GM23338 (cell line): Measurements from ENCODE around the gene PTMA. TPM values are rescaled to one million over a fixed set of nuclear protein-coding genes. Genes with fewer than 3 reads are reported as not detected.

Source experiments
- ATAC-seq: fragments of 200-7000 bp; cut with Tn5 transposase; 3 replicates; pipeline ENCODE4 v1.9.1; 2020
- DNase-seq: peaks from one replicate; pipeline ENCODE4 v3.0.0-alpha.2; 2015; ENCODE audit warnings: low spot score
- H2AFZ ChIP-seq: fragments of 200-600 bp; sonication (generic); 2 replicates; pipeline ENCODE4 v1.8.0; 2016; ENCODE audit warnings: antibody characterized with exemption, mild to moderate bottlenecking, moderate library complexity
- H3F3A ChIP-seq: fragments of 200-600 bp; sonication (generic); replicated peaks from 2 replicates; pipeline ENCODE4 v1.8.0; 2017; ENCODE audit warnings: antibody characterized with exemption, mixed run types, low read depth
- H3K27ac ChIP-seq: fragments of 200-600 bp; sonication (generic); 2 replicates; pipeline ENCODE4 v1.6.1; 2016; ENCODE audit warnings: low read depth
- H3K27me3 ChIP-seq: fragments of 200-600 bp; sonication (generic); 2 replicates; pipeline ENCODE4 v1.8.0; 2016; ENCODE audit warnings: mild to moderate bottlenecking, mixed run types, moderate library complexity; ENCODE audit not compliant: insufficient read depth
- H3K36me3 ChIP-seq: fragments of 200-600 bp; sonication (generic); 2 replicates; pipeline ENCODE4 v1.8.0; 2016; ENCODE audit warnings: mild to moderate bottlenecking; ENCODE audit not compliant: insufficient read depth
- H3K4me1 ChIP-seq: fragments of 200-600 bp; sonication (generic); 2 replicates; pipeline ENCODE4 v1.8.0; 2016; ENCODE audit warnings: mild to moderate bottlenecking, moderate library complexity; ENCODE audit not compliant: insufficient read depth
- H3K4me2 ChIP-seq: fragments of 200-600 bp; sonication (generic); 2 replicates; pipeline ENCODE4 v1.7.1; 2017; ENCODE audit warnings: mixed run types
- H3K4me3 ChIP-seq: fragments of 200-600 bp; sonication (generic); 2 replicates; pipeline ENCODE4 v1.6.1; 2016; ENCODE audit warnings: mixed run types
- H3K79me2 ChIP-seq: fragments of 200-600 bp; sonication (generic); replicated peaks from 2 replicates; pipeline ENCODE4 v1.8.0; 2017; ENCODE audit warnings: mild to moderate bottlenecking; ENCODE audit not compliant: insufficient read depth
- H3K9me2 ChIP-seq: fragments of 200-600 bp; sonication (generic); 2 replicates; pipeline ENCODE4 v1.8.0; 2017; ENCODE audit not compliant: insufficient read depth
- H4K20me1 ChIP-seq: fragments of 200-600 bp; sonication (generic); replicated peaks from 2 replicates; pipeline ENCODE4 v1.8.0; 2017; ENCODE audit warnings: mild to moderate bottlenecking; ENCODE audit not compliant: insufficient read depth
- H3K27ac Mint-ChIP-seq: 2 replicates; pipeline ENCODE4 v1.8.0; 2020; ENCODE audit warnings: inconsistent platforms, mild to moderate bottlenecking, moderate library complexity, mixed read lengths
- H3K27me3 Mint-ChIP-seq: 3 replicates; pipeline ENCODE4 v1.8.0; 2022; ENCODE audit warnings: low read depth, mild to moderate bottlenecking, moderate library complexity, mixed read lengths, inconsistent platforms; ENCODE audit not compliant: insufficient read depth, poor library complexity
- H3K36me3 Mint-ChIP-seq: 3 replicates; pipeline ENCODE4 v1.8.0; 2021; ENCODE audit warnings: low read depth, mild to moderate bottlenecking, inconsistent platforms, moderate library complexity, mixed read lengths
- H3K4me1 Mint-ChIP-seq: 3 replicates; pipeline ENCODE4 v1.8.0; 2020; ENCODE audit warnings: mild to moderate bottlenecking, inconsistent platforms, mixed read lengths
- H3K4me3 Mint-ChIP-seq: 3 replicates; pipeline ENCODE4 v1.8.0; 2021; ENCODE audit warnings: moderate library complexity, mild to moderate bottlenecking, inconsistent platforms, mixed read lengths
- H3K9me3 Mint-ChIP-seq: 3 replicates; pipeline ENCODE4 v1.8.0; 2020; ENCODE audit warnings: moderate library complexity, mild to moderate bottlenecking, inconsistent platforms, mixed read lengths
- CREB1 ChIP-seq: fragments of 250-450 bp; sonication (Bioruptor Pico); IDR thresholded peaks from 2 replicates; pipeline ENCODE4 v1.5.0; 2020; ENCODE audit warnings: low read depth, mild to moderate bottlenecking, moderate library complexity
- JUNB ChIP-seq: IDR thresholded peaks from one replicate; pipeline ENCODE4 v1.6.1; 2016; ENCODE audit warnings: antibody characterized with exemption; ENCODE audit not compliant: unreplicated experiment
- POLR2AphosphoS5 ChIP-seq: IDR thresholded peaks from 2 replicates; pipeline ENCODE4 v1.6.1; 2016; ENCODE audit warnings: antibody characterized with exemption, low read depth
- polyA plus RNA-seq: library from polyadenylated mRNA; unstranded; fragments of >200 nt; fragmentation: Nextera tagmentation; extraction: Ambion mirVana; gene quantifications from 2 replicates; pipeline ENCODE4 v1.2.1, GENCODE V29; 2016
- total RNA-seq: library from RNA; depleted of rRNA; stranded (reverse); fragments of >200 nt; shearing (Covaris generic); gene quantifications from 2 replicates; pipeline ENCODE4 v1.2.3, GENCODE V29; 2014
- TF ChIP-seq, protein P1 (sequence below): fragments of 250-450 bp; sonication (Bioruptor Pico); IDR thresholded peaks from 2 replicates; pipeline ENCODE4 v1.5.0; 2020; ENCODE audit warnings: mild to moderate bottlenecking, moderate library complexity
- TF ChIP-seq, protein P2 (sequence below), 2 experiments: fragments of 200-600 bp in 1 of 2; sonication (generic) in 1 of 2; conservative IDR thresholded peaks; 2 replicates each; pipeline versions ENCODE4 v1.5.1 to v1.6.1; 2016 to 2017; ENCODE audit warnings: antibody characterized with exemption in 2 of 2, low read depth in 2 of 2, mild to moderate bottlenecking in 2 of 2, moderate library complexity in 1 of 2

PTMA gene
- total and polyA plus RNA-seq, 2 experiments from 2014 or later, result 1,861 to 8,990 TPM

DNA sequence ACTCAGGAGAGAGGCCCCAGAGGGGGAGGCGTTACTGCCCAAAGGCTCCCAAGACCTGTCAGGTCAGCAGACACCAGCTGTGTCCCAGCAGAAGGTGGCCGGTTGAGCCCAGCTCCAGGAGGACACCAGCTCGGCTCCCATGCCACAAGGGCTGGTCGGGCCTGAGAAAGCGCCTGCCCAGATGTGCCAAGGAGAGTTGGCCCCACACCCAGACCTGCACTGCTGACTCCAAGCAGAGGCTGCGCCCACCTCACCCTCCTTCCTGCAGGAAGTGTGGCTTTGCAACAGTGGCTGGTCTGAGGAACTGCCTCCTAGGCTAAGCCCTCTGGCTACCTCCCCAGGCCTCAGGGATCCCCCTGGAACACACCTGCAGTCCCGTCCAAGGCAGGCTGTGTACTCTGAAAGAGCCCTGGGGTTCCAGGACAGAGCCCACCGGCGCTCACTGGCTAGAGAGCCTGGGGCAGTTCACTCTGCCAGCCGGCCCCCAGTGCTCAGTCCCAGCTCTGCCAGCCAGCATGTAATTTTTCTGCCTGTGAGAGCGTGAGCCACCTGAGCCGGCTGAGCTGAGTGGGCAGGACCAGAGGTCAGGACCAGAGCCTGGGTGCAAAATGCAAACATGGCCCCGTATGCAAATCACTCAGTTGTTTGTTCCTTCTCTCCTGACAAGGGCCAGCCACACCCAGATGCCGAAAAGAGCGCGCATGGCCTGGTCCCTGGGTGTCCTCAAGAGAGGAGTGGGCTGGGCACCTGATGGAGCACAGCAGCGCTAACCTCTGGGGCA is 36.9 kb upstream of the PTMA start (continued):
- TF ChIP-seq, protein P1, sequence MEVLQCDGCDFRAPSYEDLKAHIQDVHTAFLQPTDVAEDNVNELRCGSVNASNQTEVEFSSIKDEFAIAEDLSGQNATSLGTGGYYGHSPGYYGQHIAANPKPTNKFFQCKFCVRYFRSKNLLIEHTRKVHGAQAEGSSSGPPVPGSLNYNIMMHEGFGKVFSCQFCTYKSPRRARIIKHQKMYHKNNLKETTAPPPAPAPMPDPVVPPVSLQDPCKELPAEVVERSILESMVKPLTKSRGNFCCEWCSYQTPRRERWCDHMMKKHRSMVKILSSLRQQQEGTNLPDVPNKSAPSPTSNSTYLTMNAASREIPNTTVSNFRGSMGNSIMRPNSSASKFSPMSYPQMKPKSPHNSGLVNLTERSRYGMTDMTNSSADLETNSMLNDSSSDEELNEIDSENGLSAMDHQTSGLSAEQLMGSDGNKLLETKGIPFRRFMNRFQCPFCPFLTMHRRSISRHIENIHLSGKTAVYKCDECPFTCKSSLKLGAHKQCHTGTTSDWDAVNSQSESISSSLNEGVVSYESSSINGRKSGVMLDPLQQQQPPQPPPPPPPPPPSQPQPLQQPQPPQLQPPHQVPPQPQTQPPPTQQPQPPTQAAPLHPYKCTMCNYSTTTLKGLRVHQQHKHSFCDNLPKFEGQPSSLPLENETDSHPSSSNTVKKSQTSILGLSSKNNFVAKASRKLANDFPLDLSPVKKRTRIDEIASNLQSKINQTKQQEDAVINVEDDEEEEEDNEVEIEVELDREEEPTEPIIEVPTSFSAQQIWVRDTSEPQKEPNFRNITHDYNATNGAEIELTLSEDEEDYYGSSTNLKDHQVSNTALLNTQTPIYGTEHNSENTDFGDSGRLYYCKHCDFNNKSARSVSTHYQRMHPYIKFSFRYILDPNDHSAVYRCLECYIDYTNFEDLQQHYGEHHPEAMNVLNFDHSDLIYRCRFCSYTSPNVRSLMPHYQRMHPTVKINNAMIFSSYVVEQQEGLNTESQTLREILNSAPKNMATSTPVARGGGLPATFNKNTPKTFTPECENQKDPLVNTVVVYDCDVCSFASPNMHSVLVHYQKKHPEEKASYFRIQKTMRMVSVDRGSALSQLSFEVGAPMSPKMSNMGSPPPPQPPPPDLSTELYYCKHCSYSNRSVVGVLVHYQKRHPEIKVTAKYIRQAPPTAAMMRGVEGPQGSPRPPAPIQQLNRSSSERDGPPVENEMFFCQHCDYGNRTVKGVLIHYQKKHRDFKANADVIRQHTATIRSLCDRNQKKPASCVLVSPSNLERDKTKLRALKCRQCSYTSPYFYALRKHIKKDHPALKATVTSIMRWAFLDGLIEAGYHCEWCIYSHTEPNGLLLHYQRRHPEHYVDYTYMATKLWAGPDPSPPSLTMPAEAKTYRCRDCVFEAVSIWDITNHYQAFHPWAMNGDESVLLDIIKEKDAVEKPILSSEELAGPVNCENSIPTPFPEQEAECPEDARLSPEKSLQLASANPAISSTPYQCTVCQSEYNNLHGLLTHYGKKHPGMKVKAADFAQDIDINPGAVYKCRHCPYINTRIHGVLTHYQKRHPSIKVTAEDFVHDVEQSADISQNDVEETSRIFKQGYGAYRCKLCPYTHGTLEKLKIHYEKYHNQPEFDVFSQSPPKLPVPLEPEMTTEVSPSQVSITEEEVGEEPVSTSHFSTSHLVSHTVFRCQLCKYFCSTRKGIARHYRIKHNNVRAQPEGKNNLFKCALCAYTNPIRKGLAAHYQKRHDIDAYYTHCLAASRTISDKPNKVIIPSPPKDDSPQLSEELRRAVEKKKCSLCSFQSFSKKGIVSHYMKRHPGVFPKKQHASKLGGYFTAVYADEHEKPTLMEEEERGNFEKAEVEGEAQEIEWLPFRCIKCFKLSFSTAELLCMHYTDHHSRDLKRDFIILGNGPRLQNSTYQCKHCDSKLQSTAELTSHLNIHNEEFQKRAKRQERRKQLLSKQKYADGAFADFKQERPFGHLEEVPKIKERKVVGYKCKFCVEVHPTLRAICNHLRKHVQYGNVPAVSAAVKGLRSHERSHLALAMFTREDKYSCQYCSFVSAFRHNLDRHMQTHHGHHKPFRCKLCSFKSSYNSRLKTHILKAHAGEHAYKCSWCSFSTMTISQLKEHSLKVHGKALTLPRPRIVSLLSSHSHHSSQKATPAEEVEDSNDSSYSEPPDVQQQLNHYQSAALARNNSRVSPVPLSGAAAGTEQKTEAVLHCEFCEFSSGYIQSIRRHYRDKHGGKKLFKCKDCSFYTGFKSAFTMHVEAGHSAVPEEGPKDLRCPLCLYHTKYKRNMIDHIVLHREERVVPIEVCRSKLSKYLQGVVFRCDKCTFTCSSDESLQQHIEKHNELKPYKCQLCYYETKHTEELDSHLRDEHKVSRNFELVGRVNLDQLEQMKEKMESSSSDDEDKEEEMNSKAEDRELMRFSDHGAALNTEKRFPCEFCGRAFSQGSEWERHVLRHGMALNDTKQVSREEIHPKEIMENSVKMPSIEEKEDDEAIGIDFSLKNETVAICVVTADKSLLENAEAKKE (CRISPR knock-in tag), result no peak
- TF ChIP-seq CREB1, result no peak
- TF ChIP-seq POLR2AphosphoS5, result no peak

DNA sequence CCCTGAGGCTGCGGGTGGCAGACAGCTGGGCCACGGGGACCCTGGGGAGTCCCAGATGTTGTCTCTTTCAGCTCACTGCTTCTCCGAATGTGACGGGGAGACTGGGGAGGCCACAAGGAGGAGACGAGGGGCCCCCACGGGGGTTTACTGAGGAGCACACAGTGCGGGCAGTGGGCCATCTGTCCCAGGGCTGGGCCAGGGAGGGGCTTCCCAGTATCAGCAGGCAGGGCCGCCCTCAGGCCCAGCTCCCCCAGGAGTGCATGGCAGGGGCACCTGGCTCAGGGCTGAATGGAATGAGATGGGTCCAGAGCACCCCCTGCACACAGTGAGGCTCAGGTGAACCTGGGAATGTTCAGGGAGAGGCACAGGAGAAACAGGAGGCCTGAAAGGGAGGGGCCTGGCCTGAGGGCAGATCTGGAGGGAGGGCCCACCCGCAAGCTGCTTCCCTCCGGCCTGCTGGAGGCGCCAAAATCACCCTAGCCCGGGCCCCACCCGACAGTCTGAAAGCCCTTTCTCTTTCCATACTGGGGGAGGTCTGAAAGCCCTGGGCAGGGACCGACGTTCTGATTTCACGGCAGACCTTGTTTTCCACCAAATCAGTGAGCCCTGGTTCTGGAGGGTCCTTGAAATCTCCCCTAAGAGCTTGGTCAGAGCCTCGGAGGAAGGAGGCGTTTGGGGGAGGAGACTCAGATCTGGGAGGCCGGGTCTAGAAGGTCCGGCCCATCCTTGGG is 35.5 kb upstream of the PTMA start:
- H3K4me2 ChIP-seq, result peak overlapping the region; percentile 90
- H3K27me3 ChIP-seq, result no peaks in the 10 kb centered on the region
- H3K79me2 ChIP-seq, result no peaks in the 10 kb centered on the region
- H3K4me3 ChIP-seq, result peak overlapping the region; percentile 68
- no peak overlapping the region for H2AFZ ChIP-seq
- H4K20me1 ChIP-seq, result no peaks in the 10 kb centered on the region
- DNase-seq (peak; percentile 93), ATAC-seq (peak; percentile 56)
- peaks cover 40% of the 10 kb centered on the region for H3K4me1 Mint-ChIP-seq
- peak overlapping the region; percentile 89 for H3K27ac Mint-ChIP-seq
- peak overlapping the region; percentile 69 for H3K4me3 Mint-ChIP-seq
- no peaks in the 10 kb centered on the region for H3K36me3 Mint-ChIP-seq
- H3K4me1 ChIP-seq, result peaks cover 34% of the 10 kb centered on the region
- H3F3A ChIP-seq, result peaks cover 31% of the 10 kb centered on the region
- no peaks in the 10 kb centered on the region for H3K36me3 ChIP-seq
- H3K9me2 ChIP-seq, result no peaks in the 10 kb centered on the region
- TF ChIP-seq, protein P1 (CRISPR knock-in tag), result no peak
- TF ChIP-seq, protein P2, sequence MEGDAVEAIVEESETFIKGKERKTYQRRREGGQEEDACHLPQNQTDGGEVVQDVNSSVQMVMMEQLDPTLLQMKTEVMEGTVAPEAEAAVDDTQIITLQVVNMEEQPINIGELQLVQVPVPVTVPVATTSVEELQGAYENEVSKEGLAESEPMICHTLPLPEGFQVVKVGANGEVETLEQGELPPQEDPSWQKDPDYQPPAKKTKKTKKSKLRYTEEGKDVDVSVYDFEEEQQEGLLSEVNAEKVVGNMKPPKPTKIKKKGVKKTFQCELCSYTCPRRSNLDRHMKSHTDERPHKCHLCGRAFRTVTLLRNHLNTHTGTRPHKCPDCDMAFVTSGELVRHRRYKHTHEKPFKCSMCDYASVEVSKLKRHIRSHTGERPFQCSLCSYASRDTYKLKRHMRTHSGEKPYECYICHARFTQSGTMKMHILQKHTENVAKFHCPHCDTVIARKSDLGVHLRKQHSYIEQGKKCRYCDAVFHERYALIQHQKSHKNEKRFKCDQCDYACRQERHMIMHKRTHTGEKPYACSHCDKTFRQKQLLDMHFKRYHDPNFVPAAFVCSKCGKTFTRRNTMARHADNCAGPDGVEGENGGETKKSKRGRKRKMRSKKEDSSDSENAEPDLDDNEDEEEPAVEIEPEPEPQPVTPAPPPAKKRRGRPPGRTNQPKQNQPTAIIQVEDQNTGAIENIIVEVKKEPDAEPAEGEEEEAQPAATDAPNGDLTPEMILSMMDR (conservative IDR thresholded peaks at IDR 0.05; ENCODE audit: low read depth in 2 of 2), result peak; percentile 55 to 63
- TF ChIP-seq JUNB, result no peak
- peak overlapping the region; percentile 100 for H3K27ac ChIP-seq
- H3K9me3 Mint-ChIP-seq, result no peaks in the 10 kb centered on the region; the same call in 2 of the 3 replicates
- H3K27me3 Mint-ChIP-seq, result peaks cover 23% of the 10 kb centered on the region
